ENCODE measurements around the gene EZR. TPM values are rescaled to one million over a fixed set of nuclear protein-coding genes. Genes with fewer than 3 reads are reported as not detected.

The EZR gene
- total RNA-seq, 2 donors from 2014 or later: 187 to 207 TPM

DNA sequence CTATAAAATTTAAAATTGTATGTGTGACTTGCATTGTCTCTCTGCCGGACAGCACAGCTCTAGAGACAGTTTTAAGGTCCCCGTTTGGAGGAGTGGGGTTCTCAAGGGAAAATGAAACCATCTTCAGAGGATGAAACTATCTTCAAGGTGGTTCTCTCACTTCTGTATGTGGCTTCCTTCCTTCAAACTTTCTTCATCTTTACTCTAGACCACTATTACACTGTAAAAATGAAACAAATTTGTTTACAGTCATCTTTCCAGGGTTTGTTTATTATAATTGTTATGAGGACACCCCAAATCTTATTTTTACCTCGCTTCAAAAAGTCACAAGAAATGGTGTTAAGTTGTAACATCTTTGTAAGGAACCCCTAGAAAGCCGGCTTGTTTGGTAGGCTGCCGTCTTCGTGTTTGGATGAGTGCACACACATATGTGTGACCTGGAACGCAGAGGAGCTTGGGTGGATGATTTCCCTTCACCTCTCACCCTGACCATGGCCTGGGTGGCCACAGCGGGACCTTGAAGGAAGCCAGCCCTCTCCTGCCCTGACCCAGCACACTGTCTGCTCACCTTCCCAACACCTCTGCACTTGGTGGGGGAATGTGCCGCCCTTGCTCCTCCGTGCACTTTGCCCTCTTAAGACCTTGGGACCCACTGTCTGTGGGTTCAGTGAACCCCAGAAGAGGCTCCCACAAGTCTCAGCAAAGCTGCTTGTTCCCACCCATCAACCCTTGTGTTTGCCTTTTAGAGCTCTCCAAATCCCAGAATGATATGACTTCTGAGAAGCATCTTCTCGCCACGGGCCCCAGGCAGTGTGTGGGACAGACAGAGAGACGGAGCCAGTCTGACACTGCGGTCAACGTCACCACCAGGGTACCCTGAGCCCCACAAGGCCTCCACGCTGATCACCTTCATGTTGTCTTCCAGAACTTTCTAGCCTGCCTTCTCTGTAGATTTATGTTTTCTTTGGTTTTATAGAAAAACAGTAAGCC lies 101.5 kb downstream of the EZR start:
- Mint-ChIP-seq H3K27ac (no peak overlapping the region), H3K9me3 (no peaks in the 10 kb centered on the region), H3K36me3 (peaks cover 39 to 54% of the 10 kb centered on the region in 2 donors)
- DNase-seq (ENCODE audit: low spot score in 2 of 2) (no peak), ATAC-seq (no peak)

Other genes starting within 250 kb of the EZR start
- 10 to 100 TPM; 51.4 to 91.0 TPM for gene DYNLT1, start 174.6 kb downstream of the EZR start, total RNA-seq
- gene SYTL3, start 169.3 kb downstream of the EZR start, total RNA-seq: 100 to 1,000 TPM; 122 to 143 TPM
- 1 to 10 TPM; 2.0 to 7.1 TPM for gene RSPH3, start 180.8 kb upstream of the EZR start, total RNA-seq
- gene TAGAP, start 225.6 kb upstream of the EZR start, total RNA-seq: 10 to 100 TPM; 29.9 to 65.0 TPM